ENCODE measurements around the gene ZNF688. TPM values are rescaled to one million over a fixed set of nuclear protein-coding genes. Genes with fewer than 3 reads are reported as not detected.

The ZNF688 gene
- total and polyA plus RNA-seq, 2 of the 13 experiments (the other 11 are each of a cell fraction or from before 2014, with no cell fraction given) = 2.4 to 5.4 TPM

- peak; percentile 95 for TF ChIP-seq ZBTB7B (CRISPR knock-in tag; IDR thresholded peaks at IDR 0.05)
- TF ChIP-seq PHF20 (CRISPR knock-in tag; IDR thresholded peaks at IDR 0.05) = peak; percentile 82
- TF ChIP-seq ZSCAN31 (CRISPR knock-in tag; IDR thresholded peaks at IDR 0.05; ENCODE audit: low read depth) = peak; percentile 98
- TF ChIP-seq MED8 (CRISPR knock-in tag; IDR thresholded peaks at IDR 0.05; ENCODE audit: insufficient replicate concordance) = peak; percentile 85
- peak; percentile 57; the same call in 1 of the 2 replicates for TF ChIP-seq LBX2 (CRISPR knock-in tag; IDR thresholded peaks at IDR 0.05; ENCODE audit: borderline replicate concordance)
- TF ChIP-seq DNMT1 (CRISPR knock-in tag; IDR thresholded peaks at IDR 0.05) = peak; percentile 84; the same call in 1 of the 2 replicates
- TF ChIP-seq, protein P1, sequence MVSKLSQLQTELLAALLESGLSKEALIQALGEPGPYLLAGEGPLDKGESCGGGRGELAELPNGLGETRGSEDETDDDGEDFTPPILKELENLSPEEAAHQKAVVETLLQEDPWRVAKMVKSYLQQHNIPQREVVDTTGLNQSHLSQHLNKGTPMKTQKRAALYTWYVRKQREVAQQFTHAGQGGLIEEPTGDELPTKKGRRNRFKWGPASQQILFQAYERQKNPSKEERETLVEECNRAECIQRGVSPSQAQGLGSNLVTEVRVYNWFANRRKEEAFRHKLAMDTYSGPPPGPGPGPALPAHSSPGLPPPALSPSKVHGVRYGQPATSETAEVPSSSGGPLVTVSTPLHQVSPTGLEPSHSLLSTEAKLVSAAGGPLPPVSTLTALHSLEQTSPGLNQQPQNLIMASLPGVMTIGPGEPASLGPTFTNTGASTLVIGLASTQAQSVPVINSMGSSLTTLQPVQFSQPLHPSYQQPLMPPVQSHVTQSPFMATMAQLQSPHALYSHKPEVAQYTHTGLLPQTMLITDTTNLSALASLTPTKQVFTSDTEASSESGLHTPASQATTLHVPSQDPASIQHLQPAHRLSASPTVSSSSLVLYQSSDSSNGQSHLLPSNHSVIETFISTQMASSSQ (IDR thresholded peaks at IDR 0.05; ENCODE audit: low read depth) = no peak
- TF ChIP-seq, protein P1 (CRISPR knock-in tag; IDR thresholded peaks at IDR 0.05; ENCODE audit: borderline replicate concordance) = peak; percentile 56; the same call in 1 of the 2 replicates
- TF ChIP-seq, protein P2, sequence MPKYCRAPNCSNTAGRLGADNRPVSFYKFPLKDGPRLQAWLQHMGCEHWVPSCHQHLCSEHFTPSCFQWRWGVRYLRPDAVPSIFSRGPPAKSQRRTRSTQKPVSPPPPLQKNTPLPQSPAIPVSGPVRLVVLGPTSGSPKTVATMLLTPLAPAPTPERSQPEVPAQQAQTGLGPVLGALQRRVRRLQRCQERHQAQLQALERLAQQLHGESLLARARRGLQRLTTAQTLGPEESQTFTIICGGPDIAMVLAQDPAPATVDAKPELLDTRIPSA (CRISPR knock-in tag; IDR thresholded peaks at IDR 0.05; ENCODE audit: borderline replicate concordance) = no peak; the same call in 1 of the 2 replicates
- TF ChIP-seq, protein P3, sequence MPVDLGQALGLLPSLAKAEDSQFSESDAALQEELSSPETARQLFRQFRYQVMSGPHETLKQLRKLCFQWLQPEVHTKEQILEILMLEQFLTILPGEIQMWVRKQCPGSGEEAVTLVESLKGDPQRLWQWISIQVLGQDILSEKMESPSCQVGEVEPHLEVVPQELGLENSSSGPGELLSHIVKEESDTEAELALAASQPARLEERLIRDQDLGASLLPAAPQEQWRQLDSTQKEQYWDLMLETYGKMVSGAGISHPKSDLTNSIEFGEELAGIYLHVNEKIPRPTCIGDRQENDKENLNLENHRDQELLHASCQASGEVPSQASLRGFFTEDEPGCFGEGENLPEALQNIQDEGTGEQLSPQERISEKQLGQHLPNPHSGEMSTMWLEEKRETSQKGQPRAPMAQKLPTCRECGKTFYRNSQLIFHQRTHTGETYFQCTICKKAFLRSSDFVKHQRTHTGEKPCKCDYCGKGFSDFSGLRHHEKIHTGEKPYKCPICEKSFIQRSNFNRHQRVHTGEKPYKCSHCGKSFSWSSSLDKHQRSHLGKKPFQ (CRISPR knock-in tag; IDR thresholded peaks at IDR 0.05; ENCODE audit: insufficient replicate concordance) = peak; percentile 95
- peak; percentile 54; the same call in 1 of the 2 replicates for TF ChIP-seq PRDM10 (CRISPR knock-in tag; IDR thresholded peaks at IDR 0.05; ENCODE audit: low read depth)
- TF ChIP-seq, protein P4, sequence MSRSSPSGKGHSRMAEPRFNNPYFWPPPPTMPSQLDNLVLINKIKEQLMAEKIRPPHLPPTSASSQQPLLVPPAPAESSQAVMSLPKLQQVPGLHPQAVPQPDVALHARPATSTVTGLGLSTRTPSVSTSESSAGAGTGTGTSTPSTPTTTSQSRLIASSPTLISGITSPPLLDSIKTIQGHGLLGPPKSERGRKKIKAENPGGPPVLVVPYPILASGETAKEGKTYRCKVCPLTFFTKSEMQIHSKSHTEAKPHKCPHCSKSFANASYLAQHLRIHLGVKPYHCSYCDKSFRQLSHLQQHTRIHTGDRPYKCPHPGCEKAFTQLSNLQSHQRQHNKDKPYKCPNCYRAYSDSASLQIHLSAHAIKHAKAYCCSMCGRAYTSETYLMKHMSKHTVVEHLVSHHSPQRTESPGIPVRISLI (CRISPR knock-in tag; IDR thresholded peaks at IDR 0.05; ENCODE audit: borderline replicate concordance) = no peak; the same call in 1 of the 2 replicates
- TF ChIP-seq KMT2B (CRISPR knock-in tag; IDR thresholded peaks at IDR 0.05) = peak; percentile 83
- TF ChIP-seq DR1 (CRISPR knock-in tag; IDR thresholded peaks at IDR 0.05) = peak; percentile 76
Measured at GRCh38 chr16:30534368-30535105, 37.0 kb downstream of the ZNF688 start, which contains the start of gene ZNF747 (continued).

Data from HepG2 (cell line).